ENCODE measurements around the gene KCTD1.

KCTD1 gene

GRCh38 chr18:26568926-26569665 is 20.7 kb upstream of the KCTD1 start:
- no peak overlapping the region for H3K27ac ChIP-seq
- TF ChIP-seq, protein P1, sequence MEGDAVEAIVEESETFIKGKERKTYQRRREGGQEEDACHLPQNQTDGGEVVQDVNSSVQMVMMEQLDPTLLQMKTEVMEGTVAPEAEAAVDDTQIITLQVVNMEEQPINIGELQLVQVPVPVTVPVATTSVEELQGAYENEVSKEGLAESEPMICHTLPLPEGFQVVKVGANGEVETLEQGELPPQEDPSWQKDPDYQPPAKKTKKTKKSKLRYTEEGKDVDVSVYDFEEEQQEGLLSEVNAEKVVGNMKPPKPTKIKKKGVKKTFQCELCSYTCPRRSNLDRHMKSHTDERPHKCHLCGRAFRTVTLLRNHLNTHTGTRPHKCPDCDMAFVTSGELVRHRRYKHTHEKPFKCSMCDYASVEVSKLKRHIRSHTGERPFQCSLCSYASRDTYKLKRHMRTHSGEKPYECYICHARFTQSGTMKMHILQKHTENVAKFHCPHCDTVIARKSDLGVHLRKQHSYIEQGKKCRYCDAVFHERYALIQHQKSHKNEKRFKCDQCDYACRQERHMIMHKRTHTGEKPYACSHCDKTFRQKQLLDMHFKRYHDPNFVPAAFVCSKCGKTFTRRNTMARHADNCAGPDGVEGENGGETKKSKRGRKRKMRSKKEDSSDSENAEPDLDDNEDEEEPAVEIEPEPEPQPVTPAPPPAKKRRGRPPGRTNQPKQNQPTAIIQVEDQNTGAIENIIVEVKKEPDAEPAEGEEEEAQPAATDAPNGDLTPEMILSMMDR (IDR thresholded peaks at IDR 0.05), result no peak
- no peak for TF ChIP-seq ZFX (IDR thresholded peaks at IDR 0.05; ENCODE audit: borderline replicate concordance)

GRCh38 chr18:26568513-26568912 is 20.2 kb upstream of the KCTD1 start:
- TF ChIP-seq, protein P1 (IDR thresholded peaks at IDR 0.05), result no peak
- H3K27ac ChIP-seq, result no peak overlapping the region

DNA sequence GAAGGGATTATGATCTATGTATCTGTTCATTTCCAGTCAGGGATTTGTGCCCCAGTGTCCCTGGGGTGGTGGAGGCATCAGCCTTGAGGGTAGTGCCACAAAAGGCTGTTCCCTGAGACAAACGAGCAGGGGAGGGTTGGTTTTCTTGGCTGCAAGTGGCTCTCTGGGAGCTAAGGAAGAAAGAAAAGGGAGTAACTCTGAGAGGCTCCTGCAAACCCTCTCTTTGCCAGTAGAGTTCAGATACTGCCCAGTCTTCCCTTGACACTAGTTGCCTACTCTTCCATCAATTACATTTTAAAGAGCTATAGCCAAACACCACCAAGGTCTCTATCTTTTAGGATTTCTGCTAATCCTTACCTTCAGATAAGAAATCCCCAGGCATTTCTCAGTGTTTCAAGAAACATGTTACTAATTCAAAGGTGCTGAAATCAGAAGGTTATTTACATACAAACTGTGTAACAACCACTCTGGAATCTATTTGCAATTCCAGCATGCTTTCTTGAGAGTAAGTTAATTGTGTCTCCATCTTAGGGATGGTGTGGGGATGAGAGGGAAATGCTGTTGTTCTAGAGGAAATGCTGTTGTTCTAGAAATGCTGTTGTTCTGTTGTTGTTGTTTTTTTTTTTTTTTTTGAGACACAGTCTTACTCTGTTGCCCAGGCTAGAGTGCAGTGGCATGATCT is 18.7 kb upstream of the KCTD1 start:
- TF ChIP-seq, protein P1 (IDR thresholded peaks at IDR 0.05), result no peak
- TF ChIP-seq ZFX (IDR thresholded peaks at IDR 0.05; ENCODE audit: borderline replicate concordance), result no peak
- no peak overlapping the region for H3K27ac ChIP-seq

DNA sequence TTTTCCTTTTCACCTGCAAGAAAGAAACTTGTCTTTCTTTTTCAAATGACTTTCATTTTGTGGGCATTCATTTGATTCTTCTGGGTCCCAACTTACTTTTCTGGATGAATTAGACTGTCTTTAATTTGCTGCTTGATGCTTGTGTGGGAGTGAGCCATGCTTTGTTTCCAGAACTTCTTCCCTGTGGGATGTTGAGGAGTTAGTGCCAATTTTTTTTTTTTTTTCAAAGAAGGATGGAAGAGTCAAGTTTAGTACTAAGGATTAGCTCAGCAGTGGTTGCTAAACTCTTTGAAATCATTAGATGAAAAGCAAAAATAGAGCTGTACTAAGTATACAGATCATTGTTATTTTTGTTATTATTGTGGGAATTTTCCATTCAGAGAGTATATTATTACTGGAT is 17.2 kb upstream of the KCTD1 start:
- H3K27ac ChIP-seq, result no peak overlapping the region
- TF ChIP-seq, protein P1 (IDR thresholded peaks at IDR 0.05), result no peak
- TF ChIP-seq ZFX (IDR thresholded peaks at IDR 0.05; ENCODE audit: borderline replicate concordance), result no peak

- TF ChIP-seq, protein P1 (IDR thresholded peaks at IDR 0.05), result no peak
- no peak for TF ChIP-seq ZFX (IDR thresholded peaks at IDR 0.05; ENCODE audit: borderline replicate concordance)
- H3K27ac ChIP-seq, result no peak overlapping the region
These were observed 14.7 kb upstream of the KCTD1 start for GRCh38 chr18:26563024-26563423.

DNA sequence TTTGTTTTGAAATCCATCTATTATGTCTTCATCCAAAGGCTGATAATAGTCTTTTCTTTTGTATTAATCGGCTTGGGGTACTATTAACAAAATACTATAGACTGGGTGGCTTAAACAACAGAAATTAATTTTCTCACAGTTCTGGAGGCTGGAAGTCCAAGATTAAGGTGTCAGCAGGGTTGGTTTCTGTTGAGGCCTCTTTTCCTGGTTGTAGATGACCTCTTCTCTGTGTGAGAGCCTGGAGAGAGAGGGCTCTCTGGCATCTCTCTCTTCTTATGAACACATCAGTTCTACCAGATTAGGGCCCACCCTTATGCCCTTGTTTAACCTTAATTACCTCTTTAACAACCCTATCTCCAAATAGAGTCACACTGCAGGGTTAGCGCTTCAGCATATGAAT is 14.2 kb upstream of the KCTD1 start:
- TF ChIP-seq, protein P1 (IDR thresholded peaks at IDR 0.05), result no peak
- no peak for TF ChIP-seq ZFX (IDR thresholded peaks at IDR 0.05; ENCODE audit: borderline replicate concordance)
- H3K27ac ChIP-seq, result no peak overlapping the region

- no peak overlapping the region for H3K27ac ChIP-seq
- no peak for TF ChIP-seq ZFX (IDR thresholded peaks at IDR 0.05; ENCODE audit: borderline replicate concordance)
- TF ChIP-seq, protein P1 (IDR thresholded peaks at IDR 0.05), result no peak
These were observed 13.4 kb upstream of the KCTD1 start for GRCh38 chr18:26561769-26562168.
